Caco-2 (cell line): ENCODE results near the gene PURA. TPM values are rescaled to one million over a fixed set of nuclear protein-coding genes. Genes with fewer than 3 reads are reported as not detected.
A peak's percentile ranks its signal among the peaks of the same experiment; 100 is the strongest.

Source experiments
- Bru-seq: library from RNA; stranded (reverse); fragments of 400-500 nt; gene quantifications from one replicate; lab custom pipeline; 2021; lab: Mats Ljungman, UMichigan
- BruChase-seq, 2 experiments: library from RNA; stranded (reverse); fragments of 400-500 nt; gene quantifications; one replicate each; lab custom pipeline; 2021; lab: Mats Ljungman, UMichigan
- BruUV-seq: library from RNA; stranded (reverse); fragments of 400-500 nt; replicated peaks from 2 replicates; lab custom pipeline; 2021; lab: Mats Ljungman, UMichigan
- CTCF ChIA-PET: fragments of 300-600 bp; sonication (Branson Sonifier 250); formaldehyde crosslinking; loops from one replicate; lab custom pipeline; 2022; ENCODE audit warnings: antibody characterized with exemption; lab: Charles Lee
- POLR2A ChIA-PET: fragments of 300-600 bp; sonication (Branson Sonifier 250); formaldehyde crosslinking; loops from one replicate; lab custom pipeline; 2022; ENCODE audit warnings: antibody characterized with exemption; lab: Charles Lee
- DNase-seq, 2 experiments: peaks; one replicate each; pipeline versions ENCODE4 v3.0.0 to v3.0.0-alpha.2; 2020 to 2022
- H3K27me3 ChIP-seq: replicated peaks from 2 replicates; pipeline ENCODE4 v1.6.0; 2011; ENCODE audit warnings: low read length; ENCODE audit not compliant: control insufficient read depth, insufficient read depth
- H3K36me3 ChIP-seq: 2 replicates; pipeline ENCODE4 v1.5.1; 2011; ENCODE audit warnings: low read length; ENCODE audit not compliant: control insufficient read depth, insufficient read depth
- H3K4me1 ChIP-seq: fragments of 250-450 bp; sonication (Bioruptor Pico); 2 replicates; pipeline ENCODE4 v1.5.1; 2020; ENCODE audit warnings: mild to moderate bottlenecking
- H3K4me3 ChIP-seq: 2 replicates; pipeline ENCODE4 v1.5.1; 2011; ENCODE audit warnings: low read depth, mild to moderate bottlenecking, control low read depth, low read length
- H3K9me3 ChIP-seq: fragments of 250-450 bp; sonication (Bioruptor Pico); 2 replicates; pipeline ENCODE4 v1.5.1; 2020; ENCODE audit warnings: mild to moderate bottlenecking, moderate library complexity
- H3K27ac Mint-ChIP-seq: one replicate; pipeline ENCODE4 v1.8.0; 2022; ENCODE audit warnings: mixed read lengths; ENCODE audit not compliant: unreplicated experiment
- H3K27me3 Mint-ChIP-seq: one replicate; pipeline ENCODE4 v1.8.0; 2022; ENCODE audit warnings: mixed read lengths; ENCODE audit not compliant: insufficient read depth, unreplicated experiment
- H3K36me3 Mint-ChIP-seq: one replicate; pipeline ENCODE4 v1.8.0; 2022; ENCODE audit warnings: mild to moderate bottlenecking, mixed read lengths; ENCODE audit not compliant: insufficient read depth, unreplicated experiment
- H3K4me1 Mint-ChIP-seq: one replicate; pipeline ENCODE4 v1.8.0; 2022; ENCODE audit warnings: low read depth, mixed read lengths; ENCODE audit not compliant: unreplicated experiment
- H3K4me3 Mint-ChIP-seq: one replicate; pipeline ENCODE4 v1.8.0; 2022; ENCODE audit warnings: mild to moderate bottlenecking, moderate library complexity, mixed read lengths; ENCODE audit not compliant: unreplicated experiment
- H3K9me3 Mint-ChIP-seq: one replicate; pipeline ENCODE4 v1.8.0; 2022; ENCODE audit warnings: mixed read lengths; ENCODE audit not compliant: unreplicated experiment
- CTCF ChIP-seq, 2 experiments: fragments of 200-600 bp in 1 of 2; IDR thresholded peaks; 1 replicate in 1 of 2; 2 replicates in 1 of 2; pipeline versions ENCODE4 v1.5.1 to v1.8.0; 2011 to 2022; ENCODE audit warnings: antibody characterized with exemption in 1 of 2, control low read depth in 1 of 2, inconsistent platforms in 1 of 2, low read depth in 1 of 2, low read length in 1 of 2, mild to moderate bottlenecking in 1 of 2, moderate library complexity in 1 of 2; ENCODE audit not compliant: insufficient read depth in 1 of 2, severe bottlenecking in 1 of 2, unreplicated experiment in 1 of 2
- intact Hi-C: fragments of 100-400 bp; cut with micrococcal nuclease; formaldehyde crosslinking; loops from one replicate; pipeline ENCODE4 v1.10.0; 2022; ENCODE audit not compliant: unreplicated experiment
- long read RNA-seq: library from polyadenylated mRNA; stranded (forward); transcript quantifications from one replicate; pipeline ENCODE4 v2.0.0, GENCODE V29; 2022
- total RNA-seq: library from RNA; stranded (reverse); gene quantifications from 2 replicates; pipeline ENCODE4 v1.2.3, GENCODE V29; 2022

Gene PURA
- total RNA-seq (14.5 and 15.2 TPM in 2 replicates), Bru-seq, nascent RNA (percentile 93 among the genes with signal in this experiment), BruChase-seq, experiment 1, labeled RNA remaining after a 2-hour chase (percentile 98 among the genes with signal in this experiment), BruChase-seq, experiment 2, labeled RNA remaining after a 6-hour chase (percentile 96 among the genes with signal in this experiment)
- long read RNA-seq, full-length matches to known transcripts, result 25 of 32 reads
- long read RNA-seq, partial matches to known transcripts, result 0 of 32 reads
- long read RNA-seq, other reads (novel, unspliced or antisense), result 7 of 32 reads

GRCh38 chr5:140113699-140114263 is at the start of gene PURA:
PURA (plus strand) TSS chr5:140114109; CDS start chr5:140114182, 73 bp downstream.
- Histone ChIP-seq H3K4me3 (peak within 1 kb of the TSS; percentile 94), H3K36me3 (no peaks in the 10 kb centered on the region), H3K4me1 (peaks cover 10% of the 10 kb centered on the region), H3K27me3 (no peaks in the 10 kb centered on the region), H3K9me3 (no peaks in the 10 kb centered on the region)
- peak in 1 of 2 experiments; percentile 40 for TF ChIP-seq CTCF (IDR thresholded peaks at IDR 0.05; ENCODE audit: insufficient read depth in 1 of 2, low read depth in 1 of 2, low read length in 1 of 2, severe bottlenecking in 1 of 2, unreplicated experiment in 1 of 2)
- peak within 1 kb of the TSS; percentile 87 for H3K27ac Mint-ChIP-seq
- ChIA-PET POLR2A (interaction anchor here (1.0 kb wide), 1 partner anchor 38 kb away, joined by 3 read pairs; no protein-coding TSS in a partner anchor), CTCF (interaction anchor here (0.7 kb wide), 3 partner anchors 28 to 384 kb away, joined by 3 to 11 read pairs (median 4); no protein-coding TSS in a partner anchor)
- H3K9me3 Mint-ChIP-seq, result no peaks in the 10 kb centered on the region
- peak; percentile 98 for DNase-seq
- no peaks in the 10 kb centered on the region for H3K27me3 Mint-ChIP-seq
- peaks cover 22% of the 10 kb centered on the region for H3K36me3 Mint-ChIP-seq
- peak within 1 kb of the TSS; percentile 82 for H3K4me3 Mint-ChIP-seq
- peaks cover 36% of the 10 kb centered on the region for H3K4me1 Mint-ChIP-seq
- intact Hi-C loops, result no loop called here
- BruUV-seq, result no TSS peak

GRCh38 chr5:140072812-140073211 is 41.1 kb upstream of the PURA start:
- Histone ChIP-seq H3K9me3 (no peaks in the 10 kb centered on the region), H3K4me3 (no peak overlapping the region), H3K27me3 (no peaks in the 10 kb centered on the region), H3K36me3 (no peaks in the 10 kb centered on the region), H3K4me1 (no peaks in the 10 kb centered on the region)
- peaks cover 7% of the 10 kb centered on the region for H3K4me1 Mint-ChIP-seq
- intact Hi-C loops, result loop anchor here (1.0 to 10.0 kb wide), 4 partner anchors 36 to 282 kb away; no protein-coding TSS in a partner anchor
- CTCF ChIA-PET, result interaction anchor here (0.6 to 1.3 kb wide), 8 partner anchors 27 to 649 kb away, joined by 3 to 7 read pairs (median 3); no protein-coding TSS in a partner anchor
- H3K36me3 Mint-ChIP-seq, result no peaks in the 10 kb centered on the region
- no TSS peak for BruUV-seq
- POLR2A ChIA-PET, result interaction anchor here (0.6 kb wide), 1 partner anchor 35 kb away, joined by 7 read pairs; no protein-coding TSS in a partner anchor
- DNase-seq, result no peak
- H3K4me3 Mint-ChIP-seq, result no peak overlapping the region
- no peak for TF ChIP-seq CTCF (IDR thresholded peaks at IDR 0.05; ENCODE audit: insufficient read depth in 1 of 2, low read depth in 1 of 2, low read length in 1 of 2, severe bottlenecking in 1 of 2, unreplicated experiment in 1 of 2)
- H3K27me3 Mint-ChIP-seq, result peaks cover 7% of the 10 kb centered on the region
- no peaks in the 10 kb centered on the region for H3K9me3 Mint-ChIP-seq
- H3K27ac Mint-ChIP-seq, result no peak overlapping the region

- TF ChIP-seq CTCF (IDR thresholded peaks at IDR 0.05; ENCODE audit: insufficient read depth in 1 of 2, low read depth in 1 of 2, low read length in 1 of 2, severe bottlenecking in 1 of 2, unreplicated experiment in 1 of 2), result peak; percentile 31 to 70
- no TSS peak for BruUV-seq
- ChIA-PET CTCF (interaction anchor here (0.6 to 1.3 kb wide), 6 partner anchors 26 to 650 kb away, joined by 3 to 7 read pairs (median 3); no protein-coding TSS in a partner anchor), POLR2A (no interaction called here)
- intact Hi-C loops, result loop anchor here (1.0 to 10.0 kb wide), 4 partner anchors 36 to 282 kb away; no protein-coding TSS in a partner anchor
- H3K27me3 Mint-ChIP-seq, result peaks cover 5% of the 10 kb centered on the region
- no peak overlapping the region for H3K4me3 ChIP-seq
- no peaks in the 10 kb centered on the region for H3K9me3 ChIP-seq
- DNase-seq, result no peak
- H3K4me3 Mint-ChIP-seq, result no peak overlapping the region
- no peaks in the 10 kb centered on the region for H3K36me3 ChIP-seq
- H3K36me3 Mint-ChIP-seq, result no peaks in the 10 kb centered on the region
- H3K4me1 ChIP-seq, result no peaks in the 10 kb centered on the region
- no peak overlapping the region for H3K27ac Mint-ChIP-seq
- no peaks in the 10 kb centered on the region for H3K27me3 ChIP-seq
- H3K9me3 Mint-ChIP-seq, result no peaks in the 10 kb centered on the region
- peaks cover 7% of the 10 kb centered on the region for H3K4me1 Mint-ChIP-seq
Observed at GRCh38 chr5:140073296-140073695, 40.6 kb upstream of the PURA start.
